ENCODE measurements around the gene TH. TPM values are rescaled to one million over a fixed set of nuclear protein-coding genes. Genes with fewer than 3 reads are reported as not detected.

TH gene
- polyA plus RNA-seq, 1 of the 3 experiments (the other 2 are of a cell fraction): not detected

GRCh38 chr11:2175659-2176058 is 4.0 kb upstream of the TH start:
- 40% methylated on average over 6 of the region's 13 CpGs for WGBS (ENCODE audit: low lambda C conversion rate)
- no peak for TF ChIP-seq TCF12 (IDR thresholded peaks at IDR 0.05)
- TF ChIP-seq FOXJ3 (CRISPR knock-in tag; IDR thresholded peaks at IDR 0.05): no peak
- no peak for TF ChIP-seq USF2 (IDR thresholded peaks at IDR 0.05; ENCODE audit: borderline replicate concordance, low read depth, low read length)
- no peak for TF ChIP-seq POLR2AphosphoS5 (IDR thresholded peaks at IDR 0.05; ENCODE audit: low read depth, low read length)
- TF ChIP-seq IRF3 (IDR thresholded peaks at IDR 0.05; ENCODE audit: low read depth, low read length): no peak
- TF ChIP-seq RAD21 (IDR thresholded peaks at IDR 0.05; ENCODE audit: low read length): no peak
- TF ChIP-seq TEAD4 (IDR thresholded peaks at IDR 0.05; ENCODE audit: borderline replicate concordance, insufficient read depth): no peak
- no peak for TF ChIP-seq MEF2A (IDR thresholded peaks at IDR 0.05; ENCODE audit: borderline replicate concordance, low read depth)
- no peak for TF ChIP-seq ELF1 (IDR thresholded peaks at IDR 0.05)
- CTCF ChIA-PET: interaction anchor here (1.0 to 14.7 kb wide), 3 partner anchors 10 to 21 kb away, joined by 4 to 253 read pairs (median 6); partner anchors contain the start of gene INS
- H3K4me3 ChIP-seq (ENCODE audit: low read depth in 2 of 2, low read length in 1 of 2): no peak overlapping the region
- H3K4me2 ChIP-seq: no peak overlapping the region
- no peaks in the 10 kb centered on the region for H3K36me3 ChIP-seq (replicated peaks in 1 of 2; ENCODE audit: control insufficient read depth in 1 of 2, insufficient read depth in 2 of 2, low read length in 1 of 2)
- no peaks in the 10 kb centered on the region for H3F3A ChIP-seq (replicated peaks; ENCODE audit: insufficient read depth)
- no peaks in the 10 kb centered on the region for H3K9me2 ChIP-seq
- no peaks in the 10 kb centered on the region for H3K9me3 ChIP-seq
- H3K9ac ChIP-seq: no peak overlapping the region
- H3K4me1 ChIP-seq (ENCODE audit: control insufficient read depth in 1 of 2, insufficient read depth in 2 of 2, low read depth in 1 of 2, low read length in 1 of 2): peaks cover 0 to 18% of the 10 kb centered on the region in 2 experiments; a peak in 1 of 4 replicates
- POLR2A ChIA-PET: interaction anchor here (1.1 kb wide), 1 partner anchor 10 kb away, joined by 3 read pairs; no protein-coding TSS in a partner anchor
- no peak overlapping the region for H2AFZ ChIP-seq (ENCODE audit: low read depth)
- H4K20me1 ChIP-seq (ENCODE audit: insufficient read depth): no peaks in the 10 kb centered on the region
- no peaks in the 10 kb centered on the region for H3K79me2 ChIP-seq (ENCODE audit: insufficient read depth)
- peak overlapping the region in 1 of 2 experiments; percentile 55; a peak in 1 of 4 replicates for H3K27ac ChIP-seq (ENCODE audit: low read depth in 2 of 2, low read length in 1 of 2)
- no peaks in the 10 kb centered on the region for H3K27me3 ChIP-seq (ENCODE audit: insufficient read depth)
- DNase-seq: peak; percentile 64

- no peaks in the 10 kb centered on the region for H3K9me2 ChIP-seq
- H3F3A ChIP-seq (replicated peaks; ENCODE audit: insufficient read depth): no peaks in the 10 kb centered on the region
- no peaks in the 10 kb centered on the region for H3K9me3 ChIP-seq
- no peak overlapping the region for H3K27ac ChIP-seq (ENCODE audit: low read depth in 2 of 2, low read length in 1 of 2)
- H3K4me2 ChIP-seq: no peak overlapping the region
- no peak overlapping the region for H3K9ac ChIP-seq
- no peak overlapping the region for H3K4me3 ChIP-seq (ENCODE audit: low read depth in 2 of 2, low read length in 1 of 2)
- POLR2A ChIA-PET: no interaction called here
- no peaks in the 10 kb centered on the region for H3K27me3 ChIP-seq (ENCODE audit: insufficient read depth)
- WGBS (ENCODE audit: low lambda C conversion rate): 68% methylated on average over 8 of the region's 11 CpGs
- peaks cover 0 to 31% of the 10 kb centered on the region in 2 experiments; a peak in 1 of 4 replicates for H3K4me1 ChIP-seq (ENCODE audit: control insufficient read depth in 1 of 2, insufficient read depth in 2 of 2, low read depth in 1 of 2, low read length in 1 of 2)
- H3K79me2 ChIP-seq (ENCODE audit: insufficient read depth): no peaks in the 10 kb centered on the region
- no peaks in the 10 kb centered on the region for H4K20me1 ChIP-seq (ENCODE audit: insufficient read depth)
- no peak for DNase-seq
- no peak overlapping the region for H2AFZ ChIP-seq (ENCODE audit: low read depth)
- no peaks in the 10 kb centered on the region for H3K36me3 ChIP-seq (replicated peaks in 1 of 2; ENCODE audit: control insufficient read depth in 1 of 2, insufficient read depth in 2 of 2, low read length in 1 of 2)
- CTCF ChIA-PET: interaction anchor here (1.0 to 14.7 kb wide), 5 partner anchors 9 to 359 kb away, joined by 3 to 253 read pairs (median 6); partner anchors contain the start of gene INS
- no peak for TF ChIP-seq IRF3 (IDR thresholded peaks at IDR 0.05; ENCODE audit: low read depth, low read length)
- no peak for TF ChIP-seq EZH2phosphoT487 (IDR thresholded peaks at IDR 0.05; ENCODE audit: borderline replicate concordance, low read depth)
- no peak for TF ChIP-seq GATA2 (CRISPR knock-in tag; IDR thresholded peaks at IDR 0.05)
- TF ChIP-seq RAD21 (IDR thresholded peaks at IDR 0.05; ENCODE audit: low read length): no peak
- TF ChIP-seq RXRA (IDR thresholded peaks at IDR 0.05; ENCODE audit: borderline replicate concordance, low read depth): no peak
- no peak for TF ChIP-seq PBX3 (IDR thresholded peaks at IDR 0.05)
- no peak for TF ChIP-seq FOXM1 (IDR thresholded peaks at IDR 0.05; ENCODE audit: low read depth)
- TF ChIP-seq RCOR1 (IDR thresholded peaks at IDR 0.05; ENCODE audit: low read length): no peak
- TF ChIP-seq REST (IDR thresholded peaks at IDR 0.05; ENCODE audit: low read depth, low read length): no peak
- TF ChIP-seq CHD2 (IDR thresholded peaks at IDR 0.05; ENCODE audit: low read length, partially characterized antibody): no peak
- TF ChIP-seq NRF1 (IDR thresholded peaks at IDR 0.05; ENCODE audit: low read depth, low read length): no peak
- no peak for TF ChIP-seq MAX (IDR thresholded peaks at IDR 0.05; ENCODE audit: low read depth)
- TF ChIP-seq MEF2A (IDR thresholded peaks at IDR 0.05; ENCODE audit: borderline replicate concordance, low read depth): no peak
- TF ChIP-seq YY1 (IDR thresholded peaks at IDR 0.05; ENCODE audit: low read depth): no peak
These were observed 2.7 kb upstream of the TH start for GRCh38 chr11:2174361-2174760.
